Thyroid gland (tissue), 4 donors: ENCODE data around the gene APOL5. TPM values are rescaled to one million over a fixed set of nuclear protein-coding genes. Genes with fewer than 3 reads are reported as not detected.

ENCODE experiments used
- DNase-seq, 2 donors: peaks; one replicate each; pipeline ENCODE4 v3.0.0-alpha.2; 2019
- H3K27ac ChIP-seq, 3 donors: fragments of 200-600 bp; sonication (generic); 1 replicate in 2 of 3; 2 replicates in 1 of 3; pipeline ENCODE4 v1.5.1; 2016 to 2019; ENCODE audit warnings: mild to moderate bottlenecking in 1 of 3, moderate library complexity in 1 of 3
- H3K27me3 ChIP-seq: fragments of 200-600 bp; sonication (generic); one replicate; pipeline ENCODE4 v1.5.1; 2019
- H3K36me3 ChIP-seq, 2 donors: fragments of 200-600 bp; sonication (generic); one replicate each; pipeline ENCODE4 v1.5.1; 2016 to 2019
- H3K4me1 ChIP-seq, 2 donors: fragments of 200-600 bp; sonication (generic); one replicate each; pipeline ENCODE4 v1.5.1; 2017 to 2019
- H3K4me3 ChIP-seq, 3 donors: fragments of 200-600 bp; sonication (generic); replicated peaks in 1 of 3; 1 replicate in 2 of 3; 2 replicates in 1 of 3; pipeline ENCODE4 v1.5.1; 2016; ENCODE audit warnings: mild to moderate bottlenecking in 1 of 3
- H3K9me3 ChIP-seq: fragments of 200-600 bp; sonication (generic); one replicate; pipeline ENCODE4 v1.5.1; 2017
- CTCF ChIP-seq, 6 experiments: fragments of 200-600 bp in 3 of 6; fragments of 450-650 bp in 3 of 6; sonication (generic) in 3 of 6; IDR thresholded peaks; one replicate each; pipeline ENCODE4 v1.5.1; 2016 to 2019; ENCODE audit warnings: antibody characterized with exemption in 6 of 6, mild to moderate bottlenecking in 2 of 6, inconsistent platforms in 1 of 6, moderate library complexity in 1 of 6
- POLR2A ChIP-seq, 2 donors: fragments of 450-650 bp; IDR thresholded peaks; one replicate each; pipeline ENCODE4 v1.6.1; 2017; ENCODE audit warnings: antibody characterized with exemption in 2 of 2, mild to moderate bottlenecking in 2 of 2, moderate library complexity in 1 of 2
- WGBS, 2 donors: methylation state at CpG; one replicate each; pipeline ENCODE4 v1.1.5; 2017; 5-methylcytosine and 5-hydroxymethylcytosine counted together
- intact Hi-C: fragments of 100-400 bp; cut with DNase I; formaldehyde crosslinking; loops from one replicate; pipeline ENCODE4 v1.15.1; 2023
- total RNA-seq, 4 donors: library from RNA; depleted of rRNA; stranded (reverse); fragments of >200 nt; gene quantifications; one replicate each; pipeline ENCODE4 v1.2.3, GENCODE V29; 2016

Gene APOL5
- total RNA-seq, 4 donors from 2014 or later, result not detected

GRCh38 chr22:35743326-35743860 is 25.7 kb downstream of the APOL5 start:
- intact Hi-C loops, result no loop called here
- no peak overlapping the region for H3K27ac ChIP-seq
- H3K9me3 ChIP-seq, result no peaks in the 10 kb centered on the region
- no peaks in the 10 kb centered on the region for H3K27me3 ChIP-seq
- DNase-seq, result no peak
- H3K36me3 ChIP-seq, result peaks cover 0 to 11% of the 10 kb centered on the region in 2 donors
- TF ChIP-seq POLR2A (IDR thresholded peaks at IDR 0.05), result no peak
- no peak for TF ChIP-seq CTCF (IDR thresholded peaks at IDR 0.05)
- peaks cover 6 to 16% of the 10 kb centered on the region in 2 donors for H3K4me1 ChIP-seq
- WGBS, 2 donors, result 87 to 94% methylated on average over 6 of the region's 6 CpGs
- no peak overlapping the region for H3K4me3 ChIP-seq

DNA sequence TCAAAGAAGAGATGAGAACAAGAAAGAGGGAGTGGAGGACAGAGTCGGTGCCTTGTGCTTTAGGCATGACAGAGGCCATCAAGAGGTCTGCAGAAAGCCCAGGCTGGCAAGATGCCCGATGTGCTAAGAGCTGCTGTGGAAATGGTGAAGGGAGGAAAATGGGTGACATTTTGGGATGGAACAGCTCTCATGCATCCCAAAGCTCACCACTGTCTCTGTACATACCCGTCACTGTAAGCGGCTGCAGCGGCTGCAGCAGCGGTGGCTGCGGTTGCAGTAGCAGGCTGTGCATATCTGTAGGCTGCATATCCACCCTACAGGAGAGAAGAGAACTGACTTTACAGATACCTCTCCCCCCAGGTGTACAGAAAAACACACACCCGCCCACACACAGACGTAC is 28.6 kb downstream of the APOL5 start:
- TF ChIP-seq POLR2A (IDR thresholded peaks at IDR 0.05), result no peak
- peaks cover 0 to 11% of the 10 kb centered on the region in 2 donors for H3K36me3 ChIP-seq
- H3K4me1 ChIP-seq, result peaks cover 22 to 39% of the 10 kb centered on the region in 2 donors
- WGBS, 2 donors, result 88 to 91% methylated on average over 9 of the region's 9 CpGs
- H3K27me3 ChIP-seq, result no peaks in the 10 kb centered on the region
- intact Hi-C loops, result no loop called here
- peak; percentile 36 to 47 for DNase-seq
- no peak overlapping the region for H3K27ac ChIP-seq
- H3K4me3 ChIP-seq, result no peak overlapping the region
- no peaks in the 10 kb centered on the region for H3K9me3 ChIP-seq

GRCh38 chr22:35746946-35747703 is 29.5 kb downstream of the APOL5 start:
- H3K27ac ChIP-seq, result no peak overlapping the region
- no peak for DNase-seq
- TF ChIP-seq CTCF (IDR thresholded peaks at IDR 0.05) (no peak), POLR2A (IDR thresholded peaks at IDR 0.05) (no peak)
- H3K4me3 ChIP-seq, result no peak overlapping the region
- no peaks in the 10 kb centered on the region for H3K27me3 ChIP-seq
- peaks cover 0 to 11% of the 10 kb centered on the region in 2 donors for H3K36me3 ChIP-seq
- no peaks in the 10 kb centered on the region for H3K9me3 ChIP-seq
- 81 to 89% methylated on average over 4 of the region's 4 CpGs for WGBS, 2 donors
- intact Hi-C loops, result no loop called here
- H3K4me1 ChIP-seq, result peaks cover 22 to 39% of the 10 kb centered on the region in 2 donors

DNA sequence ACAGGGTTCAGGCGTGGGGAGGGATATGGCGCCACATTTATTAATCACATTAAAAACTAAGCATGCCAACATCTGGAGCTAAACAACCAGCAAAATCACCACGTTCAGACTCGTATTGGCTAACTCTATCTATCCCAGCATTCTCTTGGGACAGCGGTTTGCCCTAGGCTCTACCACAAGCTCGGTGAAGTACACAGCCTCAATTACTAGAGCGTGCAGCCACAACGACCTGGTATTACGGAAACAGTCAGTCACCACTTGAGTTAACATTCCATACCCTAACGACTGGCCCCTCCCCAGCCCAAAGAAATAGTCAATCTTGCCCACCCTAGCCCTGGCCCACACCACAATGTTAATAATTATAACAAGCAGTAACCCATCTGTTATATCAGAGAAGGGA is 32.1 kb downstream of the APOL5 start:
- Histone ChIP-seq H3K27ac (peak overlapping the region; percentile 4 to 56 (median 43)), H3K4me3 (no peak overlapping the region), H3K36me3 (no peaks in the 10 kb centered on the region), H3K27me3 (no peaks in the 10 kb centered on the region), H3K9me3 (no peaks in the 10 kb centered on the region), H3K4me1 (peaks cover 32 to 50% of the 10 kb centered on the region in 2 donors)
- DNase-seq, result peak; percentile 62 to 63
- intact Hi-C loops, result no loop called here
- TF ChIP-seq CTCF (IDR thresholded peaks at IDR 0.05), result peak in 1 of 6 experiments; percentile 2
- no peak for TF ChIP-seq POLR2A (IDR thresholded peaks at IDR 0.05)
- 36 to 44% methylated on average over 10 of the region's 10 CpGs for WGBS, 2 donors

- no peak for DNase-seq
- Histone ChIP-seq H3K4me3 (no peak overlapping the region), H3K9me3 (no peaks in the 10 kb centered on the region), H3K4me1 (peaks cover 32 to 45% of the 10 kb centered on the region in 2 donors), H3K27me3 (no peaks in the 10 kb centered on the region), H3K36me3 (no peaks in the 10 kb centered on the region), H3K27ac (peak overlapping the region in 2 of 3 donors; percentile 43 to 63)
- intact Hi-C loops, result no loop called here
- no peak for TF ChIP-seq POLR2A (IDR thresholded peaks at IDR 0.05)
- TF ChIP-seq CTCF (IDR thresholded peaks at IDR 0.05), result no peak
- WGBS, 2 donors, result 76 to 82% methylated on average over 5 of the region's 5 CpGs
These were observed 34.6 kb downstream of the APOL5 start for GRCh38 chr22:35752006-35752862.
